A549 (cell line): Measurements from ENCODE around the gene CDIPT. TPM values are rescaled to one million over a fixed set of nuclear protein-coding genes. Genes with fewer than 3 reads are reported as not detected.

Experiments
- ATAC-seq, 2 experiments: fragments of 200-7000 bp in 1 of 2; fragments of >200 bp in 1 of 2; cut with Nextera tagmentation in 1 of 2; cut with Tn5 transposase in 1 of 2; 3 replicates each; pipeline versions ENCODE4 v1.8.0 to v1.9.1; 2018 to 2020; ENCODE audit warnings: mild to moderate bottlenecking in 1 of 2, moderate library complexity in 1 of 2
- CTCF ChIA-PET: fragments of 300-600 bp; sonication (Branson Sonifier 250); formaldehyde crosslinking; extraction: SDS; loops from one replicate; lab custom pipeline; 2021; ENCODE audit warnings: antibody characterized with exemption, inconsistent platforms; lab: Yijun Ruan, JAX
- POLR2A ChIA-PET: fragments of 350-600 bp; formaldehyde crosslinking; extraction: SDS; loops from one replicate; lab custom pipeline; 2021; ENCODE audit warnings: antibody characterized with exemption, inconsistent platforms; lab: Yijun Ruan, JAX
- DNase-seq, 2 experiments: peaks; one replicate each; pipeline versions ENCODE4 v3.0.0 to v3.0.0-alpha.2; 2011 to 2016; ENCODE audit warnings: low read depth in 1 of 2, low spot score in 1 of 2
- FAIRE-seq: peaks from 2 replicates; lab custom pipeline; 2011; peaks lifted over from hg19 to GRCh38; lab: Jason Lieb, UNC
- H3K27ac ChIP-seq, 2 experiments: fragments of >200 bp; sonication (Bioruptor Twin); formaldehyde crosslinking; 3 replicates each; pipeline ENCODE4 v1.5.1; 2016 to 2017
- H3K4me1 ChIP-seq: fragments of >200 bp; sonication (Bioruptor Twin); formaldehyde crosslinking; 3 replicates; pipeline ENCODE4 v1.6.1; 2016
- H3K4me2 ChIP-seq: fragments of >200 bp; sonication (Bioruptor Twin); formaldehyde crosslinking; 3 replicates; pipeline ENCODE4 v1.6.1; 2016
- H3K4me3 ChIP-seq: fragments of >200 bp; sonication (Bioruptor Twin); formaldehyde crosslinking; 3 replicates; pipeline ENCODE4 v1.5.1; 2016
- H3K9me3 ChIP-seq: fragments of >200 bp; sonication (Bioruptor Twin); formaldehyde crosslinking; 3 replicates; pipeline ENCODE4 v1.6.1; 2016
- ATOH8 ChIP-seq: fragments of 250-450 bp; sonication (Bioruptor Pico); IDR thresholded peaks from 2 replicates; pipeline ENCODE4 v1.5.0; 2020; ENCODE audit warnings: low read depth, mild to moderate bottlenecking, moderate library complexity
- BHLHE40 ChIP-seq: IDR thresholded peaks from 2 replicates; pipeline ENCODE4 v1.6.1; 2012; ENCODE audit warnings: low read depth, low read length, inconsistent platforms
- CEBPB ChIP-seq, 2 experiments: fragments of >200 bp in 1 of 2; sonication (Bioruptor Twin) in 1 of 2; formaldehyde crosslinking in 1 of 2; IDR thresholded peaks; 2 replicates each; pipeline ENCODE4 v1.6.1; 2012 to 2016
- CHD2 ChIP-seq: fragments of 150-350 bp; IDR thresholded peaks from 2 replicates; pipeline ENCODE4 v1.6.1; 2014; ENCODE audit warnings: low read length; ENCODE audit not compliant: partially characterized antibody
- CTCF ChIP-seq: fragments of >200 bp; sonication (Bioruptor Twin); formaldehyde crosslinking; IDR thresholded peaks from 3 replicates; pipeline ENCODE4 v1.5.1; 2016
- E2F6 ChIP-seq: IDR thresholded peaks from 2 replicates; pipeline ENCODE4 v1.6.1; 2012; ENCODE audit warnings: low read depth, borderline replicate concordance
- EHMT2 ChIP-seq: fragments of 200-600 bp; sonication (generic); IDR thresholded peaks from 2 replicates; pipeline ENCODE4 v1.6.1; 2016; ENCODE audit warnings: antibody characterized with exemption, low read depth, mild to moderate bottlenecking, moderate library complexity
- FOSL2 ChIP-seq, 2 experiments: fragments of 450-650 bp in 1 of 2; fragments of >200 bp in 1 of 2; sonication (Bioruptor Twin) in 1 of 2; formaldehyde crosslinking; IDR thresholded peaks; 2 replicates each; pipeline versions ENCODE4 v1.5.0 to v1.6.1; 2016 to 2020; ENCODE audit warnings: mild to moderate bottlenecking in 1 of 2, moderate library complexity in 1 of 2
- FOXS1 ChIP-seq: fragments of 250-450 bp; sonication (Bioruptor Pico); IDR thresholded peaks from 2 replicates; pipeline ENCODE4 v1.5.0; 2020; ENCODE audit warnings: mild to moderate bottlenecking, moderate library complexity
- GATA3 ChIP-seq: IDR thresholded peaks from 2 replicates; pipeline ENCODE4 v1.6.1; 2012; ENCODE audit warnings: borderline replicate concordance
- HDAC2 ChIP-seq: fragments of 200-600 bp; sonication (generic); IDR thresholded peaks from 2 replicates; pipeline ENCODE4 v1.6.1; 2016
- HEYL ChIP-seq: fragments of 250-450 bp; sonication (Bioruptor Pico); IDR thresholded peaks from 2 replicates; pipeline ENCODE4 v1.8.0; 2021; ENCODE audit warnings: mild to moderate bottlenecking, moderate library complexity
- JUN ChIP-seq, 2 experiments: fragments of >200 bp; sonication (Bioruptor Twin); formaldehyde crosslinking; IDR thresholded peaks; 2 replicates in 1 of 2; 3 replicates in 1 of 2; pipeline ENCODE4 v1.6.1; 2016 to 2017
- KDM1A ChIP-seq: fragments of 200-600 bp; sonication (generic); IDR thresholded peaks from 2 replicates; pipeline ENCODE4 v1.6.1; 2016; ENCODE audit warnings: low read depth, mild to moderate bottlenecking
- KDM5A ChIP-seq: fragments of 200-600 bp; sonication (generic); IDR thresholded peaks from 2 replicates; pipeline ENCODE4 v1.6.1; 2016; ENCODE audit warnings: antibody characterized with exemption, mild to moderate bottlenecking
- MAFK ChIP-seq: fragments of 450-650 bp; IDR thresholded peaks from 2 replicates; pipeline ENCODE4 v1.6.1; 2014; ENCODE audit not compliant: partially characterized antibody
- MAZ ChIP-seq: fragments of 150-350 bp; IDR thresholded peaks from 2 replicates; pipeline ENCODE4 v1.6.1; 2014; ENCODE audit warnings: antibody characterized with exemption, low read depth, low read length, borderline replicate concordance
- MYC ChIP-seq: IDR thresholded peaks from 2 replicates; pipeline ENCODE4 v1.6.1; 2012; ENCODE audit warnings: mild to moderate bottlenecking, inconsistent platforms, low read length, improper control_type of control experiment, borderline replicate concordance
- PHF8 ChIP-seq: fragments of 200-600 bp; sonication (generic); IDR thresholded peaks from 2 replicates; pipeline ENCODE4 v1.6.1; 2016; ENCODE audit warnings: low read depth, mild to moderate bottlenecking, antibody characterized with exemption, moderate library complexity, borderline replicate concordance
- POLR2A ChIP-seq: IDR thresholded peaks from 2 replicates; pipeline ENCODE4 v1.6.1; 2012; ENCODE audit warnings: mild to moderate bottlenecking, low read length
- RAD21 ChIP-seq, 2 experiments: fragments of >200 bp in 1 of 2; sonication (Bioruptor Twin) in 1 of 2; formaldehyde crosslinking in 1 of 2; IDR thresholded peaks in 1 of 2; conservative IDR thresholded peaks in 1 of 2; 2 replicates in 1 of 2; 3 replicates in 1 of 2; pipeline ENCODE4 v1.6.1; 2012 to 2018; ENCODE audit warnings: inconsistent platforms in 1 of 2
- RARB ChIP-seq: fragments of 250-450 bp; sonication (Bioruptor Pico); IDR thresholded peaks from 2 replicates; pipeline ENCODE4 v1.8.0; 2021; ENCODE audit warnings: mild to moderate bottlenecking, moderate library complexity
- RCOR1 ChIP-seq: fragments of 150-350 bp; IDR thresholded peaks from 2 replicates; pipeline ENCODE4 v1.6.1; 2014; ENCODE audit warnings: antibody characterized with exemption, low read length, low read depth
- SMC3 ChIP-seq: fragments of >200 bp; sonication (Bioruptor Twin); formaldehyde crosslinking; IDR thresholded peaks from 3 replicates; pipeline ENCODE4 v1.6.1; 2018; ENCODE audit warnings: inconsistent platforms
- TFCP2L1 ChIP-seq: fragments of 250-450 bp; sonication (Bioruptor Pico); IDR thresholded peaks from 2 replicates; pipeline ENCODE4 v1.5.0; 2021; ENCODE audit warnings: mild to moderate bottlenecking
- WGBS: methylation state at CpG from one replicate; pipeline ENCODE4 v1.1.6; 2017; ENCODE audit errors: missing lambda C conversion rate; 5-methylcytosine and 5-hydroxymethylcytosine counted together
- polyA minus RNA-seq: library from RNA; depleted of rRNA, polyadenylated mRNA; stranded (reverse); fragments of >200 nt; gene quantifications from 2 replicates; pipeline ENCODE4 v1.2.3, GENCODE V29; 2011; rRNA and poly(A)+ RNA removed
- polyA plus RNA-seq, 4 experiments: library from polyadenylated mRNA; depleted of rRNA in 3 of 4; stranded (reverse); fragments of >200 nt; fragmentation: RNase III in 1 of 4; extraction: RNeasy Plus Mini Kit Qiagen cat#74134 plus additional on column Dnase treatment in 1 of 4; gene quantifications; 2 replicates in 3 of 4; 3 replicates in 1 of 4; pipeline ENCODE4 v1.2.3, GENCODE V29; 2011 to 2017
- TF ChIP-seq, protein P1 (sequence below): IDR thresholded peaks from 2 replicates; pipeline ENCODE4 v1.6.1; 2012
- TF ChIP-seq, protein P2 (sequence below): fragments of >200 bp; sonication (Bioruptor Twin); formaldehyde crosslinking; IDR thresholded peaks from 3 replicates; pipeline ENCODE4 v1.6.1; 2016
- TF ChIP-seq, protein P3 (sequence below): IDR thresholded peaks from 2 replicates; pipeline ENCODE4 v1.6.1; 2012

CDIPT gene
- polyA plus RNA-seq (2011; rRNA removed), result 64.0 and 84.3 TPM in 2 replicates
- 101 and 128 TPM in 2 replicates for polyA plus RNA-seq (2012; cell fraction: cytosol; rRNA removed)
- 105 TPM in 2 replicates for polyA plus RNA-seq (2012; cell fraction: nucleus; rRNA removed)
- polyA plus RNA-seq (2017; fragmentation: RNase III; extraction: RNeasy Plus Mini Kit Qiagen cat#74134 plus additional on column Dnase treatment), result 60.3 to 72.1 TPM (median 71.2 TPM) in 3 replicates
- polyA minus RNA-seq, result 45.2 and 48.8 TPM in 2 replicates

DNA sequence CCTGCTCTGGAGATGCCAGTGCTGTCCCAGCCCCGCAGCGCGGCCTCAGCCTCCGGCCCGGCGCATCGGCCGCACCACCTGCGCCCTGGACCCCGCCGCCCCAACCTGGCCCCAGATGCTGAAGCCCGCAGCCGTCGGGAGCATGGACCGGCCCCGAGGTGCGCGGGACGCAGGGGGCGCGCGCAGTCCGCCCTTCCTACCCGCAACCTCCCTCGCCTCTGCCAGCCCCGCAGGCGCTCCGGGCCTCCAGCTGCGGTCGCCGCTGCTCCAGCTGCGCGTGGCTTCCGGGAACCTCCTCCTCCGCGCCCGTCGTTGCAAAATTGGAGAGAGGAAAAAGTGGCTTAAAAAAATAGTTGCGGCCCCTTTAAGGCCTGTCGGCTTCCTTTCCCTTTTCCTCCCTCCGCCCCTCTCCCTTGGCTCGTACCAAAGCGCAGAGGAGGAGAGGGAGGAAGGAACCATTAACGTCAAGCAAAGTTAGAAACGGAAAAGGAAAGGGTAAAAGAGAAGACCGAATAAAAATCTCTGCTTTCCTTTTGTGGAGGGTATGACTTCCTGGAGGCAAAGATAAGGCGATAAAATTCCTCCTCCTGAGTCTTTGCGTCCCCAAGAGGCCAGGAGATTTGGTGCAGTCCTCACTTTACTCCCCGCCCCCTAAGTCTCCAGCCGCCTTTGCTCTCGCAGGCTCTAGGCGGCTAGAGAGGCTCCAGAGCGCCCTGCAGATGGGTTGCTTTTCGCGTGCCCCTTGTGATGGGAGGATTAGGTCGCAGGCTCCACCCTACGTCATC is at the start of gene CDIPT:
Gene CDIPT, minus strand, starts transcription at position 343 of the 785 bp plus-strand sequence. CDS start 369 bp downstream, outside the sequence.
- ATAC-seq (peak; percentile 96 to 98), FAIRE-seq (no peak), DNase-seq (peak; percentile 84 to 99)
- Histone ChIP-seq H3K9me3 (no peaks in the 10 kb centered on the region), H3K27ac (peak within 1 kb of the TSS; percentile 88 to 97), H3K4me2 (peak within 1 kb of the TSS; percentile 92), H3K4me3 (peak within 1 kb of the TSS; percentile 76)
- CTCF ChIA-PET, result interaction anchor here (0.7 to 2.6 kb wide), 22 partner anchors 9 to 169 kb away, joined by 3 to 15 read pairs (median 5); partner anchors contain the start of genes C16orf92, DOC2A, MVP and TLCD3B
- WGBS, result 1% methylated on average over 44 of the region's 57 CpGs
- TF ChIP-seq, protein P1, sequence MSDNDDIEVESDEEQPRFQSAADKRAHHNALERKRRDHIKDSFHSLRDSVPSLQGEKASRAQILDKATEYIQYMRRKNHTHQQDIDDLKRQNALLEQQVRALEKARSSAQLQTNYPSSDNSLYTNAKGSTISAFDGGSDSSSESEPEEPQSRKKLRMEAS, result peak; percentile 77
- no peak for TF ChIP-seq FOXS1 (CRISPR knock-in tag)
- TF ChIP-seq EHMT2, result no peak
- peak; percentile 32; the same call in 1 of the 3 replicates for TF ChIP-seq SMC3
- TF ChIP-seq BHLHE40, result peak; percentile 83
- no peak for TF ChIP-seq MAFK
- TF ChIP-seq HDAC2, result no peak
- no peak for TF ChIP-seq RCOR1
- TF ChIP-seq CEBPB (IDR thresholded peaks at IDR 0.05), result peak in 1 of 2 experiments; percentile 71; a peak in 3 of 4 replicates
- TF ChIP-seq RARB (CRISPR knock-in tag), result no peak
- TF ChIP-seq PHF8, result peak; percentile 62; the same call in 1 of the 2 replicates
- peak; percentile 39; the same call in 1 of the 2 replicates for TF ChIP-seq KDM5A
- no peak for TF ChIP-seq ATOH8 (CRISPR knock-in tag)
- TF ChIP-seq CHD2, result peak; percentile 21
- TF ChIP-seq GATA3, result peak; percentile 85
- no peak for TF ChIP-seq KDM1A
- no peak for TF ChIP-seq FOSL2 (IDR thresholded peaks at IDR 0.05)
- TF ChIP-seq FOSL2 (CRISPR knock-in tag; IDR thresholded peaks at IDR 0.05), result peak; percentile 14; the same call in 1 of the 2 replicates
- no peak for TF ChIP-seq HEYL
- TF ChIP-seq CTCF, result peak; percentile 61
- 0 out of 2 replicates have a peak, but pooled peaks have one; percentile 64 for TF ChIP-seq MAZ
- TF ChIP-seq, protein P2, sequence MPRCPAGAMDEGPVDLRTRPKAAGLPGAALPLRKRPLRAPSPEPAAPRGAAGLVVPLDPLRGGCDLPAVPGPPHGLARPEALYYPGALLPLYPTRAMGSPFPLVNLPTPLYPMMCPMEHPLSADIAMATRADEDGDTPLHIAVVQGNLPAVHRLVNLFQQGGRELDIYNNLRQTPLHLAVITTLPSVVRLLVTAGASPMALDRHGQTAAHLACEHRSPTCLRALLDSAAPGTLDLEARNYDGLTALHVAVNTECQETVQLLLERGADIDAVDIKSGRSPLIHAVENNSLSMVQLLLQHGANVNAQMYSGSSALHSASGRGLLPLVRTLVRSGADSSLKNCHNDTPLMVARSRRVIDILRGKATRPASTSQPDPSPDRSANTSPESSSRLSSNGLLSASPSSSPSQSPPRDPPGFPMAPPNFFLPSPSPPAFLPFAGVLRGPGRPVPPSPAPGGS, result peak; percentile 48; the same call in 1 of the 3 replicates
- no peak for TF ChIP-seq TFCP2L1
- TF ChIP-seq MYC, result 0 out of 2 replicates have a peak, but pooled peaks have one; percentile 42
- TF ChIP-seq E2F6, result no peak
- TF ChIP-seq POLR2A, result peak; percentile 55
- TF ChIP-seq RAD21 (conservative IDR thresholded peaks at IDR 0.05 in 1 of 2, IDR thresholded peaks at IDR 0.05 in 1 of 2), result peak; percentile 13 to 37; a peak in 4 of 5 replicates
- TF ChIP-seq, protein P3, sequence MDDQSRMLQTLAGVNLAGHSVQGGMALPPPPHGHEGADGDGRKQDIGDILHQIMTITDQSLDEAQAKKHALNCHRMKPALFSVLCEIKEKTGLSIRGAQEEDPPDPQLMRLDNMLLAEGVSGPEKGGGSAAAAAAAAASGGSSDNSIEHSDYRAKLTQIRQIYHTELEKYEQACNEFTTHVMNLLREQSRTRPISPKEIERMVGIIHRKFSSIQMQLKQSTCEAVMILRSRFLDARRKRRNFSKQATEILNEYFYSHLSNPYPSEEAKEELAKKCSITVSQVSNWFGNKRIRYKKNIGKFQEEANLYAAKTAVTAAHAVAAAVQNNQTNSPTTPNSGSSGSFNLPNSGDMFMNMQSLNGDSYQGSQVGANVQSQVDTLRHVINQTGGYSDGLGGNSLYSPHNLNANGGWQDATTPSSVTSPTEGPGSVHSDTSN, result 0 out of 2 replicates have a peak, but pooled peaks have one; percentile 13
- peak; percentile 70; a peak in 4 of 5 replicates for TF ChIP-seq JUN (IDR thresholded peaks at IDR 0.05)
- TF ChIP-seq, all 56 proteins: peak for 17
- POLR2A ChIA-PET, result interaction anchor here (1.2 kb wide), 1 partner anchor 37 kb away, joined by 6 read pairs; the partner anchor contains the start of genes ASPHD1 and SEZ6L2
- peaks cover 15% of the 10 kb centered on the region for H3K4me1 ChIP-seq
